Mesenchymal stem cell (in vitro differentiated cells and primary cell): Measurements from ENCODE around the gene HSPBAP1.

ENCODE experiments used
- DNase-seq: peaks from one replicate; pipeline ENCODE4 v3.0.0-alpha.2; 2013
- H2AFZ ChIP-seq: one replicate; pipeline ENCODE4 v1.6.1; 2013; ENCODE audit warnings: low read depth, mild to moderate bottlenecking, control low read depth, inconsistent platforms, low read length, moderate library complexity
- H2AK5ac ChIP-seq: 2 replicates; pipeline ENCODE4 v1.6.1; 2013; ENCODE audit warnings: low read length, moderate library complexity, mild to moderate bottlenecking, inconsistent platforms; ENCODE audit not compliant: severe bottlenecking
- H2BK120ac ChIP-seq: one replicate; pipeline ENCODE4 v1.6.1; 2013; ENCODE audit warnings: low read depth, mild to moderate bottlenecking, inconsistent platforms, low read length, moderate library complexity
- H2BK12ac ChIP-seq, 2 experiments: one replicate each; pipeline ENCODE4 v1.6.1; 2013; ENCODE audit warnings: inconsistent platforms in 2 of 2, low read length in 2 of 2, mild to moderate bottlenecking in 2 of 2, moderate library complexity in 2 of 2, control low read depth in 1 of 2
- H2BK15ac ChIP-seq: one replicate; pipeline ENCODE4 v1.6.1; 2013; ENCODE audit warnings: mild to moderate bottlenecking, low read depth, inconsistent platforms; ENCODE audit not compliant: poor library complexity, severe bottlenecking
- H2BK5ac ChIP-seq: 2 replicates; pipeline ENCODE4 v1.6.1; 2013; ENCODE audit warnings: low read depth, mild to moderate bottlenecking, low read length, control low read depth, inconsistent platforms; ENCODE audit not compliant: poor library complexity, severe bottlenecking
- H3K14ac ChIP-seq, 2 experiments: one replicate each; pipeline ENCODE4 v1.6.1; 2013; ENCODE audit warnings: inconsistent platforms in 2 of 2, low read length in 2 of 2, control low read depth in 1 of 2, mild to moderate bottlenecking in 1 of 2, moderate library complexity in 1 of 2
- H3K18ac ChIP-seq, 2 experiments: one replicate each; pipeline ENCODE4 v1.6.1; 2013; ENCODE audit warnings: inconsistent platforms in 2 of 2, low read length in 2 of 2, control low read depth in 1 of 2, low read depth in 1 of 2, mild to moderate bottlenecking in 1 of 2
- H3K23ac ChIP-seq, 2 experiments: one replicate each; pipeline ENCODE4 v1.6.1; 2013; ENCODE audit warnings: inconsistent platforms in 2 of 2, low read length in 2 of 2, mild to moderate bottlenecking in 2 of 2, moderate library complexity in 2 of 2, control low read depth in 1 of 2
- H3K27ac ChIP-seq: 2 replicates; pipeline ENCODE4 v1.5.1; 2013; ENCODE audit warnings: mild to moderate bottlenecking, moderate library complexity, low read length, control low read depth, inconsistent platforms; ENCODE audit not compliant: poor library complexity, severe bottlenecking
- H3K27me3 ChIP-seq, 2 experiments: 2 replicates each; pipeline versions ENCODE4 v1.6.1 to v1.7.0; 2013; ENCODE audit warnings: low read length in 2 of 2, mild to moderate bottlenecking in 2 of 2, moderate library complexity in 2 of 2, control low read depth in 1 of 2, inconsistent platforms in 1 of 2; ENCODE audit not compliant: control insufficient read depth in 1 of 2, insufficient read depth in 1 of 2
- H3K36me3 ChIP-seq, 2 experiments: 2 replicates each; pipeline versions ENCODE4 v1.6.1 to v1.7.0; 2013; ENCODE audit warnings: low read length in 2 of 2, control low read depth in 1 of 2, inconsistent platforms in 1 of 2, low read depth in 1 of 2, mild to moderate bottlenecking in 1 of 2; ENCODE audit not compliant: insufficient read depth in 2 of 2, control insufficient read depth in 1 of 2
- H3K4ac ChIP-seq, 2 experiments: one replicate each; pipeline ENCODE4 v1.6.1; 2013; ENCODE audit warnings: inconsistent platforms in 2 of 2, low read length in 2 of 2, mild to moderate bottlenecking in 2 of 2, moderate library complexity in 2 of 2, control low read depth in 1 of 2, low read depth in 1 of 2
- H3K4me1 ChIP-seq: 2 replicates; pipeline ENCODE4 v1.6.1; 2013; ENCODE audit warnings: low read depth, low read length, control low read depth; ENCODE audit not compliant: control insufficient read depth, insufficient read depth
- H3K4me2 ChIP-seq: 2 replicates; pipeline ENCODE4 v1.6.1; 2013; ENCODE audit warnings: low read length, mild to moderate bottlenecking, inconsistent platforms; ENCODE audit not compliant: poor library complexity, severe bottlenecking
- H3K4me3 ChIP-seq, 2 experiments: 2 replicates each; pipeline versions ENCODE4 v1.5.1 to v1.7.0; 2013; ENCODE audit warnings: low read length in 2 of 2, mild to moderate bottlenecking in 2 of 2, control low read depth in 1 of 2, low read depth in 1 of 2; ENCODE audit not compliant: insufficient read depth in 1 of 2
- H3K79me1 ChIP-seq: replicated peaks from 2 replicates; pipeline ENCODE4 v1.6.1; 2013; ENCODE audit warnings: mild to moderate bottlenecking, control low read depth, low read length, inconsistent platforms; ENCODE audit not compliant: poor library complexity, severe bottlenecking
- H3K9ac ChIP-seq: 2 replicates; pipeline ENCODE4 v1.7.0; 2013; ENCODE audit warnings: mild to moderate bottlenecking, low read length, moderate library complexity
- H3K9me3 ChIP-seq: 2 replicates; pipeline ENCODE4 v1.7.0; 2013; ENCODE audit warnings: mild to moderate bottlenecking, low read length; ENCODE audit not compliant: control insufficient read depth
- H4K8ac ChIP-seq: one replicate; pipeline ENCODE4 v1.6.1; 2013; ENCODE audit warnings: inconsistent platforms, mild to moderate bottlenecking, low read length, moderate library complexity
- H4K91ac ChIP-seq: one replicate; pipeline ENCODE4 v1.6.1; 2013; ENCODE audit warnings: mild to moderate bottlenecking, low read length, inconsistent platforms
- WGBS: methylation state at CpG from one replicate; pipeline ENCODE4 v1.1.7; 2013; ENCODE audit warnings: mixed read lengths; 5-methylcytosine and 5-hydroxymethylcytosine counted together

The HSPBAP1 gene

GRCh38 chr3:122794483-122794778 lies 800 bp upstream of the HSPBAP1 start:
- Histone ChIP-seq H3K23ac (no peak overlapping the region), H3K4ac (no peak overlapping the region), H2BK12ac (peak overlapping the region in 1 of 2 experiments; percentile 42), H3K4me2 (peak overlapping the region; percentile 79), H2AK5ac (no peak overlapping the region), H3K14ac (no peak overlapping the region), H3K9ac (peak overlapping the region; percentile 97), H3K18ac (peak overlapping the region in 1 of 2 experiments; percentile 66), H4K91ac (no peak overlapping the region), H3K27ac (peak overlapping the region; percentile 89), H2BK120ac (no peak overlapping the region), H2BK5ac (no peak overlapping the region), H3K27me3 (no peaks in the 10 kb centered on the region), H3K4me1 (peaks cover 4% of the 10 kb centered on the region), H4K8ac (no peak overlapping the region), H3K36me3 (no peaks in the 10 kb centered on the region), H3K4me3 (peak overlapping the region; percentile 90 to 97), H3K79me1 (peaks cover 34% of the 10 kb centered on the region), H2BK15ac (no peak overlapping the region), H3K9me3 (no peaks in the 10 kb centered on the region), H2AFZ (peak overlapping the region; percentile 98)
- no peak for DNase-seq
- 0% methylated on average over 4 of the region's 6 CpGs for WGBS

- H2AK5ac ChIP-seq: no peak overlapping the region
- H3K9ac ChIP-seq: no peak overlapping the region
- H3K4me2 ChIP-seq: no peak overlapping the region
- H3K9me3 ChIP-seq: no peaks in the 10 kb centered on the region
- no peak for DNase-seq
- H3K18ac ChIP-seq: no peak overlapping the region
- H3K36me3 ChIP-seq: no peaks in the 10 kb centered on the region
- WGBS: 97% methylated on average over 11 of the region's 11 CpGs
- H2BK5ac ChIP-seq: no peak overlapping the region
- no peak overlapping the region for H2BK15ac ChIP-seq
- no peak overlapping the region for H2BK120ac ChIP-seq
- H3K27ac ChIP-seq: no peak overlapping the region
- H3K4me1 ChIP-seq: peaks cover 2% of the 10 kb centered on the region
- H3K14ac ChIP-seq: no peak overlapping the region
- no peak overlapping the region for H4K8ac ChIP-seq
- H4K91ac ChIP-seq: no peak overlapping the region
- H3K79me1 ChIP-seq: peaks cover 17% of the 10 kb centered on the region
- no peak overlapping the region for H3K23ac ChIP-seq
- no peak overlapping the region for H2AFZ ChIP-seq
- H3K4me3 ChIP-seq: no peak overlapping the region
- no peak overlapping the region for H2BK12ac ChIP-seq
- no peak overlapping the region for H3K4ac ChIP-seq
- H3K27me3 ChIP-seq: no peaks in the 10 kb centered on the region
Observed at GRCh38 chr3:122789585-122790273, 3.9 kb downstream of the HSPBAP1 start.

- H2BK12ac ChIP-seq: no peak overlapping the region
- H3K18ac ChIP-seq: no peak overlapping the region
- no peaks in the 10 kb centered on the region for H3K9me3 ChIP-seq
- no peak overlapping the region for H4K91ac ChIP-seq
- H2BK120ac ChIP-seq: no peak overlapping the region
- DNase-seq: no peak
- no peak overlapping the region for H2BK15ac ChIP-seq
- H3K14ac ChIP-seq: no peak overlapping the region
- H2BK5ac ChIP-seq: no peak overlapping the region
- H3K79me1 ChIP-seq: peaks cover 14% of the 10 kb centered on the region
- H3K27ac ChIP-seq: no peak overlapping the region
- no peaks in the 10 kb centered on the region for H3K27me3 ChIP-seq
- H3K4me3 ChIP-seq: no peak overlapping the region
- no peaks in the 10 kb centered on the region for H3K4me1 ChIP-seq
- no peak overlapping the region for H3K4me2 ChIP-seq
- H3K9ac ChIP-seq: no peak overlapping the region
- H3K23ac ChIP-seq: no peak overlapping the region
- H2AFZ ChIP-seq: no peak overlapping the region
- H3K36me3 ChIP-seq: no peaks in the 10 kb centered on the region
- no peak overlapping the region for H3K4ac ChIP-seq
- no peak overlapping the region for H2AK5ac ChIP-seq
- H4K8ac ChIP-seq: no peak overlapping the region
- WGBS: 98% methylated on average over 2 of the region's 2 CpGs
Observed at GRCh38 chr3:122787872-122788271, 5.8 kb downstream of the HSPBAP1 start.

- Histone ChIP-seq H3K4me1 (no peaks in the 10 kb centered on the region), H3K14ac (no peak overlapping the region), H2BK120ac (no peak overlapping the region), H3K4me3 (no peak overlapping the region), H4K8ac (no peak overlapping the region), H4K91ac (no peak overlapping the region), H2BK12ac (no peak overlapping the region), H3K36me3 (no peaks in the 10 kb centered on the region), H2BK5ac (no peak overlapping the region), H3K4ac (no peak overlapping the region), H3K9ac (peak overlapping the region; percentile 34), H2BK15ac (no peak overlapping the region), H3K4me2 (no peak overlapping the region), H3K27me3 (no peaks in the 10 kb centered on the region), H3K18ac (no peak overlapping the region), H2AK5ac (no peak overlapping the region), H3K79me1 (peaks cover 3% of the 10 kb centered on the region), H3K27ac (peak overlapping the region; percentile 58), H3K23ac (no peak overlapping the region), H3K9me3 (no peaks in the 10 kb centered on the region), H2AFZ (no peak overlapping the region)
- no CpG with 5 or more reads among the region's 1 CpG for WGBS
- DNase-seq: peak; percentile 35
Observed at GRCh38 chr3:122786066-122786465, 7.6 kb downstream of the HSPBAP1 start.
